ENCODE measurements around the gene SIGMAR1.
"Not testable (repeated sequence)": the region's sequence is repeated elsewhere in the genome, so short reads cannot be mapped to it uniquely, and the experiment has no call there.

Gene SIGMAR1

DNA sequence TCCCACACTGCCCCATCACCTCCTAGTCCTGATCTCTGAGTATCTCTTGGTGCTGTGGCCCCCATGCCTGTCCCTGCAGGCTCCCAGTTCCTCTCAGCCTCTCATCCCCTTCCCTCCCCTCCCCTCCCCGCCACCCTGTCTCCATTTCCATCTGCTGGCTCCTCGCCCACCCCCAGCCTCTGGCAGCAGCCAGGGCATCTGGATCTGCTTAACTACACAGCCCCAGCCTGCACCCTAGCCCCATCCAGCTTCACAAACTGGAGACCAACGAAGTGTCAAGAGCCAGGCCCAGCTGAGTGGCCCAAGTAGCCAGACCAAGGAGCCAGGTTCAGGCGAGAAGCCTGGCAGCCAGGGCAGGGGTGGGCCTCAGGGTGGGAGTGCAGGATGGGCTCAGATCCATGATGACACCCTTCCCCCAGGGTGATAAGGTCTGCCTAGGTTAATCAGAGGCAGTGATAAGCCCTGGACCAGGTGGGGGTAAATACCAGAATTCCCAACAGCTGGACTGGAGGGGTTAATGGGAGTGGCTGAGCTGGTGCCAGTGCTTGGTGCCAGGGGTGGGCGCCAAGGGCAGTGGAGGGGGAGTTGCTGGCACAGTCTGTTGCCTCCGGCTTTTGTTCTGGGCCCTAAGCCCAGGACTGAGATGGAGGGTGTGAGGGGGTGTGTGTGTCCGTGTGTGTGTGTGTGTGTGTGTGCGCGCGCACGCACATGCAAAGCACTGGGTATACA is 16.9 kb upstream of the SIGMAR1 start:
- DNase-seq = no peak

DNA sequence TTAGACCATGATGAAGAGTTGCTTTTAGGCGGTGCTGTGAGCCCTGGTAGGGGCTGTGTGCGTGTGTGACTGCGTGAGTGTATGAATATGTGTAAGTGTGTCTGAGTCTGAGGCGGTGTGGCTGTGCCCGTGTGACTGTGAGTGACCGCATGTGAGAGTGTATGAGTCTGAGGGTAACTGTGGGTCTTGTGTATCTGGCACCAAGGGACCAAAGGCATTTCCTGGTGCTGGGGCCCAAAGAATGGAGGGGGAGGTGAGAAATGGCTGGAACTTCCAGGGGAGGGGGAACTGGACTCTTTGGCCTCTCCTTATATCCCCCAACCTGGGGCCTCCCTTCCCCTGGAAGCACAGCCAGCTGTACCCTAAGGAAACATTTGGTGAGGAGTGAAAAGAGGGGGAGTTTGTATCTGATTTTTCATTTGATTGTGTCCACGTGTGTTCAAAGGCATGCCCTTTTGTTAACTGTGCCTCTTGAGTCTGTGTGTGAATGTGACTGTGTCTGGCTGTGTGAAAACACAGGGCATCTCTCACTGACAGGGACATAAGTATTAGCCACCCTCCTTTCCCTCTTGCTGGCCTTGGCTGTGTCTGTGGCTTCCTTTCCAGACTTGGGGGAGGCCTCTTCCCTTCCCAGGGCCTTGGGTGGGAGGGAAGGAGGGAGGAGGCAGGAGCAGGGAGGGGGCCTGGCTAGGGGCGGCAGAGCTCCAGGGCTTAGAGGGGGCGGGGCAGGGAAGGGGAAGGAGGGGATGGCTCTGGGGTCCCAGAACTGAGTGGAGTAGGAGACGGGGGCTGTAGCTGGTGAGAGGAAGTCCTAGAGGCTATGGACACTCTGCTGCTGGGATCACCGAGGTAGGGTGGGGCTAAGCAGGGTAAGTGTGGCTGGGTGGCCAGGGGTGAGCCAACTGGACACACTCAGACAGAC is 15.8 kb upstream of the SIGMAR1 start:
- no peak for DNase-seq

DNA sequence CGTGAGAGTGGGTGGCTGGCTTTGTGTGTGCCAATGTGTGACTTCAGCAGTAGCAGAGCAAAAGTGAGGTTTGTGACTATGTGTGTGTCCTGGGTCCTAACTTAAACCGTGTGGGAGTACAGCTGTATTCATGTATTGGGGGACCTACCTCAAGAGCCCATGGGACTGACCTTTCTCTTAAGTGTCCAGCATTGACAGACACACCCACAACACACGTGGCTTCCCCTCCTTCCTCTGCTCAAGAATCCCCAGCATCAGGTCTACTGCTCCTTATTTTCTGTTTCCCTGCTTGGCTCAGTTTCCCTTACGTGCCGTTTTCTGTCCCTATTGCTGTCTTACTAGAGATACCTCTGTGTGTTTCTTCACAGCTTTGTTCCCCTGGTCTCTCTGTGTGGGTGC is 15.0 kb upstream of the SIGMAR1 start:
- no peak for DNase-seq

DNA sequence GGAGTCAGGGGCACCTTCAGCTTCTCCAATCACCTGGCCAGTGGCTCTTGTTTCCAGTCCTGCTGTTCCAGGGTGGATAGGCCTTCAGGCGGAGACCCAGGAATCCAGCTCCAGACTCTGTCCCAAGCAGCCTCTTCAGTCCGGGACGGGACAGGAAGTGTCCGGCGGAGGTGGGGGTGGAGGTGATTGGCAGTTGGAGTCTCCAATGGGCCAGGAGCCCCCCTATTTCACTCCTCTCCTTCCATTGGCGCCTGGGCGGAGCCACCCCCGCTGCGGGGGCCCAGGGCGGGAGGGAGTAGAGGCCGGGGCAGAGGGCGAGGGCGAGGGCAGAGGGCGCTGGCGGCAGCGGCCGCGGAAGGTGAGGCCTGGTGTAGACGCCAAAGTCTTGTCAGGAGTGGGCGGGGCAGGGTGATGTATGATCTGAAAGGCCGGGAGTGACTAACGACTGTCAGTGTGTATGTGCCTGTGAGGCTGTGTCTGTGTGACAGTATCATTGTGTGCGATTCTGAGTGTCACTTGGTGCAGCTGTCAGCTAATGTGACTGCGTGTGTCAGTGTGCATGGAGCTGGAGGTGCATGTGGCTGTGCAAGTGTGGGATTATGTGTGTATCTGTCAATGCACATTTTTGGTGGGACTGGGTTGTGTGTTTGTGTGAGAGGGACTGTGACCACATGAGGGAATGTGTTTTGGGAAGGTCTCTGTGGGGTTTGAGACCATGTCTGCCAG is 14.5 kb upstream of the SIGMAR1 start, which contains the start of gene IL11RA:
Gene IL11RA (plus strand): TSS at position 310 of the 726 bp plus-strand sequence. CDS start 3,033 bp downstream, outside the sequence.
- peak; percentile 94 for DNase-seq

DNA sequence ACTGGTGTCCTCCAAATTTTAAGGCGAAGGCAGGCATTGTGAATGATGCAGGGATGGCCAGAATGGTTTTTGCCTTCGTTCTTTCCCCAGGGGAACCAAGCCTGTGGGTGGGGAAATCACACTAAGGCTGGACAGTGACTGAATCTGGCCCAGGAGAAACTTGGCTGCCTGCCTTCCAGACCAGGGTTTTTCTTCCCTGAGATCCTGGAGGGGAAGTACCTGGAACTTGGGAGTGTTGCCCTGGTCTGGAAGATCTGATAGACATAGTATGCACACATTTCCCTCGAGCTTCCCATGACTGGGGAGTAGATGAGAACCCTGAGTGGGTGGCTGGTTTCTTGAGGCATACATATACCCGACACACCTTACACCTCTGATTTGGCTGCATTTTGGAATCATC is 13.7 kb upstream of the SIGMAR1 start:
- no peak for DNase-seq

DNA sequence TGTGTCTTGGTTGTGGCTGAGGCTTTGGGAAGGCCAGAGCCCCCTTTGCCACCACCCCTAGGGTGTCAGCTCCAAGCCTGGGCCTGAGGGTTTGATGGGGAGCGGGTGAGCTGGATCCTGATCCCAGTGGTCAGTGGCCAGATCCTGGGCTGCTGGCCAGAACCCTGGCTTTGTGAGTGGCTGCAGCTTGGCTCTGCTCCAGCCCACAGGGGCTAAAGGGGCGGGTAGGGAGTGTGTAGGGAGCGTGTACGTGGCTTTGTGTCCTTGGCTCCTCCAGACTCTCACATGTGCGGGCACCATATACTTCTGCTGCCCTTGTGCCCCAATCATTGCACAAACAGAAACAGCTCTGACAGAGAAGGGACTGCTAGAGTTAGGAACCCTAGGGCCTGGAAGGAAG is 13.2 kb upstream of the SIGMAR1 start:
- no peak for DNase-seq

DNA sequence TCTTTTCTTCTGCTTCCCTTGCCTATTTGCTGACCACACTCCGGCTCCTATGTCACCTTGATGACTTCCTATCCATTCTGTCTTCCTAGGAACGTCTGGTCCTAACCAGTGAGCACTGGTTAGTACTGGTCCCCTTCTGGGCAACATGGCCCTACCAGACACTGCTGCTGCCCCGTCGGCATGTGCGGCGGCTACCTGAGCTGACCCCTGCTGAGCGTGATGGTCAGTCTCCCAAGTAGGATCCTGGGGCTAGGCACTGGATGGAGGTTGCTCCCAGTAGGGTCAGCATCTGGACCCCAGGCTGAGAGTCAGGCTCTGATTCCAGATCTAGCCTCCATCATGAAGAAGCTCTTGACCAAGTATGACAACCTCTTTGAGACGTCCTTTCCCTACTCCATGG is 11.1 kb upstream of the SIGMAR1 start:
- no peak for DNase-seq

DNA sequence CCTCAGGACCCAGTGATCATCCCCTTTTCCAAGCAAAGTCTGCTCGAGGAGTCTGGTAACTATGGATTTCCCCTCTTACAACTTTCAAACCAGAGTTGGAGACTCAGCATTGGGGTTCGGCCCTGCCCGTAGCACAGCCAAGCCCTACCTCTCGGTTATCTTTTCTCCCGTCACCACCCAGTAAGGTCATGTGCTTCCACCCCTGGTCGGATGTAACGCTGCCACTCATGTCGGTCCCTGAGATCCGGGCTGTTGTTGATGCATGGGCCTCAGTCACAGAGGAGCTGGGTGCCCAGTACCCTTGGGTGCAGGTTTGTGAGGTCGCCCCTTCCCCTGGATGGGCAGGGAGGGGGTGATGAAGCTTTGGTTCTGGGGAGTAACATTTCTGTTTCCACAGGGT is 10.1 kb upstream of the SIGMAR1 start:
- DNase-seq = peak; percentile 40

DNA sequence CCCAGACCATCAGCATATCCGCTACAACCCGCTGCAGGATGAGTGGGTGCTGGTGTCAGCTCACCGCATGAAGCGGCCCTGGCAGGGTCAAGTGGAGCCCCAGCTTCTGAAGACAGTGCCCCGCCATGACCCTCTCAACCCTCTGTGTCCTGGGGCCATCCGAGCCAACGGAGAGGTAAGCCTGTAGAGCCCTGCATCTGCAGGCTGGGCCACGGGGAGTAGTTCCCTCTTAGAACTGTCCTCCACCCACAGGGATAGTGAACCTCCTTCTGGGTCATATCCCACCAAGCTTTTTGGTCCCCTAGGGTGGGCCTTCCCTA is 9.5 kb upstream of the SIGMAR1 start:
- no peak for DNase-seq

DNA sequence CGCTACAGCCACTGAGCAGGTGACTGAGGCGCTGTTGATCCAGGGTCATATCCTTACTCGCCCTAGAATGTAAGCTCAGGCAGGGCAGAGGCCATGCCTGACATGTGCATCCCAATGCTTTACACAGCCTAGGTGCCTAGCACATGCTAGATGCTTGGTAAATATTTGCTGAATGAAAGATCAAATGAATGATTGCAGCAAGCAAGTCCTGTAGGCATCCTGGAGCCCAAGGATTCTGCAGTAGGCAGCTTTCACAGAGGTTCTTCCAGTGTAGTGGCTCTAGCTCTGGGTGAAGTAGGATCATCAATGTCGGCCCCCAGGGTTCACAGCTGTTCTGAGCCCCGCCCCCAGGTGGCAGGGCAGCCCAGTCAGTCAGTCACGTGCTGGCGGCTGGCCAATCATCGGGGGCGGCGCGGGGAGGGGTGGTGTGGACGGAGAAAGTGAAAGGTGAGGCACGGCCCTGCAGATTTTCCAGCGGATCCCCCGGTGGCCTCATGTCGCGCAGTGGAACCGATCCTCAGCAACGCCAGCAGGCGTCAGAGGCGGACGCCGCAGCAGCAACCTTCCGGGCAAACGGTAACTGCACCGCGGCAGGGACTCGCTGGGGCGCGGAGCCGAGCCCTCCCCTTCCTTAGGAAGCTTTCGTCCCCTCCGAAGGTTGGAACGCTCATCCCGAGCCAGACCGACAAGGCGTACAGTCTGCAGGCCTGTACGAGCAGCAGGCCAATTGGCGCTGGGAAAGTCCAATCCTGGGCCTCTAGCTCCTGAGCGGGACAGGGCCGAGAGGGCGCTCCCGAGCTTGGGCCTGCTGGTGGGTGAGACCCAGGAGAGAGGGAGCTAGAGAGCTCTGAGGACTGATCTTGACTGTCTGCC is 8.9 kb upstream of the SIGMAR1 start, which contains the start of gene GALT:
Gene GALT (plus strand): TSS at position 465 of the 873 bp plus-strand sequence. CDS start 30 bp downstream, at position 495.
- peak; percentile 96 for DNase-seq

DNA sequence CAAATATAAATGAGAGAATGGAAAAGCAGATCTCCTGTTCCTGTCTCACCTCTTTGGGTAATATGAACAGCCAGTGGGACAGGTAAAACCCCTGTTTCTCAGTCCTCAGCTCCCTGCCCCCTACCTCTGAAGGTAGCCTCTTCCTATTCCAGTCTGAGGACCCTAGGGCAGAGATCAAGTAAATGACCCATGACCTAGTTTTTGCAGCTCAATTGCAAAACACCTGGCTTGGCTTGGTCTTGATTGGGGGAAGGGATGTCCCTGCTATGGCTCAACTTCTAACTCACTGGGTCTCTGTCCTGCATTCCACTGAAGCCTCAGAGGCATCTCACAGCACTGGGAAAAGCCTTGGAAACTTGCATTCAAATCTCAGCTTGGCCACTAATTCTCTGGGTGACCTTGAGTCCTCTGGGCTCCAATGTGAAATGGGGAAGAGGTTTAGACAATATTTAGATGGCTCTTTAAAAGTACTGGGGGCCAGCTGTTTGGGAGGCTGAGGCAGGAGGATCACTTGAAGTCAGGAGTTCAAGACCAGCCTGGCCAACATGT is 7.3 kb upstream of the SIGMAR1 start:
- DNase-seq = no peak

DNA sequence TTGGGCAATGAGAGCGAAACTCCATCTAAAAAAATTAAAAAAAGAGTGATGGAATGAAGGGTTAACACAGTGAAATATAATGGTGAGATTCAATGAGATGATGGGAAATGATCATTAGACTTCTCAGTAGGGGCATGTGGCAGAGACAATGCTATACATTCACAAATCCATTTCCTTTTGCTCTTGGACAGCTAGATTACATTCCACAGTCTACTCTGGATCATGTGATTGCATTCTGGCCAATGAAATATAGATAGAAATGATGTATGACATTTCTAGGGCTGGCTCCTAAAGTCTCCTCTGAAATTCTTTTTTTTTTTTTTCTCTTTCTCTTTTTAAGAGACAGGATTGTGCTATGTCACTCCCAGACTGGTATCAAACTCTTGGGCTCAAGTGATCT is 5.1 kb upstream of the SIGMAR1 start:
- DNase-seq = peak; percentile 14

DNA sequence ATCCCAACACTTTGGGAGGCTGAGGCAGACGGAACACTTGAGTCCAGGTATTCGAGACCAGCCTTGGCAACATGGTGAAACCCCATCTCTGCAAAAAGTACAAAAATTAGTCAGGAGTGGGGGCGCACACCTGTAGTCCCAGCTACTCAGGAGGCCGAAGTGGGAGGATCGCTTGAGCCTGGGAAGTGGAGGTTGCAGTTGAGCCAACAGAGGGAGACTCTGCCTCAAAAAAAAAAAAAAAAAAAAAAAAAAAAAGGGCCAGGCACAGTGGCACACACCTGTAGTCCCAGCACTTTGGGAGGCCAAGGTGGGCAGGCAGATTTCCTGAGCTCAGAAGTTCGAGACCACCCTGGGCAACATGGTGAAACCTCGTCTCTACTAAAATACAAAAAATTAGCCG is 1.7 kb upstream of the SIGMAR1 start:
- DNase-seq = not testable (repeated sequence)

DNA sequence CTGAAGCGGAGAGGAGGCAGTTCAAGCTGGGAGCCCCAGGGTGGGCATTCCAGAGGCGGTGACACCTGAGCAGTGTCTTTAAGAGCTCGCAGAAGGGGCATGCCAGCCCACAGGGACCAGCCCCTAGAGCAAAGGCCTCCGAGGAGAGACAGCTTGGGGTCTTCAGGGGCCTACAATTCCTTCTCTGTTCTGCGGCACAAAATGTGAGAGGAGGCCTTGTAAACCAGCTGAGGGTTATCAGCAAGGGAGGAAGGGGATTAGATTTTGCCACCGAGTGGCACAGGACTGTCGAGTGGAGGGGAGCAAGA is 505 bp upstream of the SIGMAR1 start:
- no peak for DNase-seq

DNA sequence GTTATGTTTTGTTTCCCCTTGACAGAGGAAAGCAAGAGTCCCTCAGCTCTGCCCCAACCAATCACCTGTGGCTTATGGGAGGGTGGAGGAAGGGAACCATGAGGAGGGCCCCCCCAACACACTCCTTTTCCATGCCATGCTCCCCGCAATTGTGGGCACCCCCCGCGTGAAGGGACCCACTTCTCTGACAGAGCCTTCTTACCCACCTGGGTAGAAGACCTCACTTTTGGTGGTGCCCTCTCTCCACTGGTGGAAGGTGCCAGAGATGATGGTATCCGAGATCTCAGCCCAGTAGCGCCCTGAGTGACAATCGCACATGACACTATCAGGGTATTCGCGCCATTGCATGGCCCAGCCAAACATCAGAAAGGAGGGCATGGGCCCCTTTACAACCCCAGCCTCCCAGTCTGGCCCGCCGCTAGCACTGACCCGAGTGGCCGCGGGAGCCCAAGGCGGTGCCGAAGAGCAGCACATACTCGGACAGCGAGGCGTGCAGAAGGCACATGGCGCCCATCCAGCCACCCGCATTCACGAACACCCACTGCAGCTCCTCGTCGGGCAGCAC is 714 bp downstream of the SIGMAR1 start:
- DNase-seq = peak; percentile 43

DNA sequence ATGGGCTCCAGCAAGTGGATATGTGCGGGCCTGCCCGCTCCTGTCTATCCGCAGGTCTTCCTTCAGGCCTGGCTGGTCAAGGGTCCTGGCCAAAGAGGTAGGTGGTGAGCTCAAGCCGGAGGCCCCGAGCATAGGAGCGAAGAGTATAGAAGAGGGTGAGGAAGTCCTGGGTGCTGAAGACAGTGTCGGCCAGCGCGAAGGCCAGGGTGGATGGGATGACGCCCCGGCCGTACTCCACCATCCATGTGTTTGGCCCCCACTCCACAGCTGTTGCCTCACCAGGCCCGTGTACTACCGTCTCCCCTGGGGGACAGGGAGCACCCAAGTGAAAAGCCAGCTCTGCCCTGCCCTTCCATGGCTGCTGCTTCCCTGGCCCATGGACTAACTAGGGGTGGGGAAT is 2.0 kb downstream of the SIGMAR1 start:
- DNase-seq = no peak

DNA sequence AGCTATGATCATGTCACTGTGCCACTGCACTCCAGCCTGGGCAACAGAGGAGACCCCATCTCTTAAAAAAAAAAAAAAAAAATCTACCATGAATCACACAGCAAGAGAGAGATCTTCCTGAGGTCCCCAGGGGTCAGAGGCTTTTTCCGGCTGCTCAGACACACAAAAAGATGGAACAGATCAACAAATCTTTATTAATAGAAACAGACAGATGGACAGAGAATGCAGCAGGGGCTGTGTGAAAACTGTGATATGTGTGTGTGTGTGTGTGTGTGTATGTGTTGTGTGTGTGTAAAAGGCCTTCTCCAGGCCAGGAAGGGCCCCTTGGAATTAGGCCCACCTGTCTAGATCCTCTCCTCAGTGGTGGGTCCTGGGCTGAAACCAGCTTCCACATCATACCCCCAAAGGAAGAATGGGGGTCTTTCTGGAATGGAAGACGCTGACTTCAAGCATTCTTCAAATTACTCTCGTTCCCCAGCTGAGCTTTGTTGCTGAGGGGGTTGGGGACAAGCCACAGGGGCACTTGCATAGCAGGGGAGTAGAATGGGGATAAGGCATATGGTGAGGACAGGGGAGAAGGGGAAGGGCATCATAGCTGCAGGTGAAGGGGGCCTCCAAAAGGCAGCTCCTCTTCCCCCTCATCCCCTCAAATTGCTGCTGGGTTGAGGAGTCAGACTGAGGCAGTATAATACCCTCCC is 2.9 kb downstream of the SIGMAR1 start:
- no peak for DNase-seq

DNA sequence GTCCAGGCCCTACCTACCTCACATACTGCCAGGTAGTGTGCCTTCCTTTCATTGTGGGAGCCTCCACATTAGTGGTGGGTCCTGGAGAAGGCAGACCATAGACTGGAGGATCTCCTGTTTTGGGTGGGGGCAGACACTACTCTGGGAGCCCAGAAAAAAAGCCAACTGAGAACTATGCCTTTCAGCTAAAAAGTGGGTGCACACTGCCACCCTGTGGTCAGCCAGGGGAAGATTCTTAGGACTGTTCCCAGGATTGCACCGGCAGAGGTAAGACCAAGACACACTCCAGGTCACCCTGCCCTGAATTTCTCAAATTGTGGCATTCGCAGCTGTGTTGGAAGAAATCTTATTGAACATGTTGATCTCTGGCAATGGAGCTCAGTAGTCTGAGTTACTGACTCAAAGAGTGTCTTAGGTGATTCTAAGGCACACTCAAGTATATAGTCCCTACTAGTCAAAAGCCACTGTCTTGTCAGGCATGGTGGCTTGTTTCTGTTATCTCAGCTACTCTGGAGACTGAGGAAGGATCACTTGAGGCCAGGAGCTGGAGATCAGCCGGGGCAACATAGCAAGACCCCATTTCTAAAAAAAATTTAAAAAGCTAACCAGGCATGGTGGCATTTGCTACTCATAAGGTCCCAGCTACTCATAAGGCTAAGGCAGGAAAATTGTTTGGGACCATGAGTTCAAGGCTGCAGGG is 3.6 kb downstream of the SIGMAR1 start:
- DNase-seq = peak; percentile 80

DNA sequence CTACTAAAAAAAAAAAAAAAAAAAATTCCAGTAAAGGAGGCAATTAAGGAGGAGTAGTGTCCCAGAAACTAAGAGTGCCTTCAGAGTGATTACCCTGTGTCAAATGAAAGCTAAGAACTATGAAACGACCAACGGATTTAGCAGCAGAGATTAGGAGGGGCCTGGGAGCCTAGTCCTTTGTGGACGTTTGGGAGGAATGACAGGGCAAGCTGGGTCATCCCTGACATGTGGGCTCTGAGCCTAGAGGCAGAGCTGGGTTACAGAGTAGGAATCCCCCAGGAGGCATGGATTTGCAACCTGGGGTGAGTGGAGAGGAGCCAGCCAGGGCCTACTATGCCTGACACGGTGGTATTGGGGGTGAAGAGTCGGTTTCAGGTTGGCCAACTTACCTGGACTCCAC is 4.4 kb downstream of the SIGMAR1 start:
- DNase-seq = no peak

DNA sequence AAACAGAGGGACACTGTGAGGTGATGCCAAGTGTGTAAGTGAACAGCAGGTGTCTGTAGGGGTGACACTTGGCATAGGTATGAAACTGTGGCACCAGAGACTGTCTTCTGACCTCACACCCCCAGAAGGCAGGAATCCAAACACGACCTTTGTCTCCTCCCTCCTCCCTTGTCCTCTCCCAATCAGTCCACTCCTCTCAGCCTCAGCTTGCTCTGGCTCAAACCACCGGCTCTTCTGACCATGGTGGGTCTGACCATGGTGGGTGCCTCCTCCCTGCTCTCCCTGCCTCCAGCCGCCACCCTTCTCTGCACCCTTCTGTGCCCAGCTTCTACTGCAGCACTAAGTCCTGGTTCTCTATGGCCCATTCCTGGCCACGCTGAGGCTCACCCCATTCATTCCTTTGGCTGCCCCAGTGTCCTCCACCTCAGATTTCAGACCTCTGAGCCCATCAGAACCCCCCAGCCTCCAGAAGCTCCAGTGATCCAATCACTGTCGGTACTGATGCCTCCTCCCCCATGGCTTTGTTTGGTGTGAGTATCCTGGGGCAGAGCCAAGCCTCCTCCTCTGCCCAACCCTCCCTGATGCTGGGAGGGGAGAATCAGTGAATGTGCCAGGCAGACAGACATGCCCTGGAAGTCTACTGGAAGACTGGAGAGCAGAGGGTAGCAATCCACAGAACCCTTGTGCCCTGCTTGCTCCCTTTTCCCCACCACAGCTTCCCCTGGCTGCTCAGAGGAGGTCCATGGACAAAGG is 7.0 kb downstream of the SIGMAR1 start:
- DNase-seq = no peak
